Activated CD4-positive, alpha-beta T cell treated with anti-CD3 and anti-CD28 coated beads, Interleukin-2, amount 10 ng/mL, durations not matched to agents 24 days and 14 days (primary cell): ENCODE measurements around the gene SPOPL. TPM values are rescaled to one million over a fixed set of nuclear protein-coding genes. Genes with fewer than 3 reads are reported as not detected.
"Not testable (repeated sequence)": the region's sequence is repeated elsewhere in the genome, so short reads cannot be mapped to it uniquely, and the experiment has no call there.

Experiments
- DNase-seq: peaks from one replicate; pipeline ENCODE4 v3.0.0; 2022
- H3K27ac Mint-ChIP-seq: one replicate; pipeline ENCODE4 v1.8.0; 2022; ENCODE audit warnings: mild to moderate bottlenecking, mixed read lengths
- H3K27me3 Mint-ChIP-seq: one replicate; pipeline ENCODE4 v1.8.0; 2022; ENCODE audit warnings: mixed read lengths
- H3K36me3 Mint-ChIP-seq: one replicate; pipeline ENCODE4 v1.8.0; 2022; ENCODE audit warnings: low read depth, mild to moderate bottlenecking, mixed read lengths
- H3K4me1 Mint-ChIP-seq: one replicate; pipeline ENCODE4 v1.8.0; 2021; ENCODE audit warnings: mixed read lengths
- H3K4me3 Mint-ChIP-seq: one replicate; pipeline ENCODE4 v1.8.0; 2022; ENCODE audit warnings: mild to moderate bottlenecking, moderate library complexity, mixed read lengths
- H3K9me3 Mint-ChIP-seq: one replicate; pipeline ENCODE4 v1.8.0; 2021; ENCODE audit warnings: mixed read lengths
- intact Hi-C: fragments of 100-400 bp; cut with micrococcal nuclease; formaldehyde crosslinking; loops from one replicate; pipeline ENCODE4 v1.15.1; 2023
- total RNA-seq: library from RNA; stranded (reverse); gene quantifications from 2 replicates; pipeline ENCODE4 v1.2.3, GENCODE V29; 2022

SPOPL gene
- total RNA-seq, 1 donor from 2014 or later: 20.7 TPM

- intact Hi-C loops, H3K27ac Mint-ChIP-seq, H3K4me1 Mint-ChIP-seq, H3K9me3 Mint-ChIP-seq, H3K4me3 Mint-ChIP-seq, DNase-seq, H3K36me3 Mint-ChIP-seq, H3K27me3 Mint-ChIP-seq: not testable (repeated sequence)
These were observed 18.8 kb upstream of the SPOPL start for GRCh38 chr2:138482796-138483195.

GRCh38 chr2:138485019-138485418 lies 16.6 kb upstream of the SPOPL start:
- intact Hi-C loops: no loop called here
- H3K4me1 Mint-ChIP-seq: no peaks in the 10 kb centered on the region
- no peak overlapping the region for H3K4me3 Mint-ChIP-seq
- H3K36me3 Mint-ChIP-seq: no peaks in the 10 kb centered on the region
- H3K27ac Mint-ChIP-seq: no peak overlapping the region
- H3K27me3 Mint-ChIP-seq: peaks cover 3% of the 10 kb centered on the region
- no peak for DNase-seq
- H3K9me3 Mint-ChIP-seq: peaks cover 4% of the 10 kb centered on the region

- intact Hi-C loops: no loop called here
- Mint-ChIP-seq H3K36me3 (no peaks in the 10 kb centered on the region), H3K27me3 (no peaks in the 10 kb centered on the region), H3K4me1 (no peaks in the 10 kb centered on the region), H3K4me3 (no peak overlapping the region), H3K9me3 (peaks cover 4% of the 10 kb centered on the region), H3K27ac (no peak overlapping the region)
- DNase-seq: no peak
These were observed 15.0 kb upstream of the SPOPL start for GRCh38 chr2:138486363-138487198.

- Mint-ChIP-seq H3K4me1 (peaks cover 6% of the 10 kb centered on the region), H3K36me3 (no peaks in the 10 kb centered on the region), H3K27me3 (no peaks in the 10 kb centered on the region), H3K4me3 (no peak overlapping the region), H3K27ac (no peak overlapping the region), H3K9me3 (no peaks in the 10 kb centered on the region)
- intact Hi-C loops: loop anchor here (10.0 kb wide), 1 partner anchor 134 kb away; no protein-coding TSS in a partner anchor
- no peak for DNase-seq
These were observed 10.7 kb upstream of the SPOPL start for GRCh38 chr2:138490673-138491494.

GRCh38 chr2:138491495-138491862 lies 10.1 kb upstream of the SPOPL start:
- H3K36me3 Mint-ChIP-seq: no peaks in the 10 kb centered on the region
- no peaks in the 10 kb centered on the region for H3K27me3 Mint-ChIP-seq
- H3K4me3 Mint-ChIP-seq: no peak overlapping the region
- H3K9me3 Mint-ChIP-seq: no peaks in the 10 kb centered on the region
- intact Hi-C loops: loop anchor here (10.0 kb wide), 1 partner anchor 133 kb away; no protein-coding TSS in a partner anchor
- DNase-seq: no peak
- peaks cover 6% of the 10 kb centered on the region for H3K4me1 Mint-ChIP-seq
- no peak overlapping the region for H3K27ac Mint-ChIP-seq

- DNase-seq: no peak
- intact Hi-C loops: loop anchor here (10.0 kb wide), 1 partner anchor 133 kb away; no protein-coding TSS in a partner anchor
- H3K9me3 Mint-ChIP-seq: no peaks in the 10 kb centered on the region
- H3K4me1 Mint-ChIP-seq: peaks cover 6% of the 10 kb centered on the region
- H3K4me3 Mint-ChIP-seq: no peak overlapping the region
- H3K27ac Mint-ChIP-seq: no peak overlapping the region
- no peaks in the 10 kb centered on the region for H3K36me3 Mint-ChIP-seq
- H3K27me3 Mint-ChIP-seq: no peaks in the 10 kb centered on the region
These were observed 9.4 kb upstream of the SPOPL start for GRCh38 chr2:138492160-138492559.

- Mint-ChIP-seq H3K4me1 (peaks cover 6% of the 10 kb centered on the region), H3K9me3 (no peaks in the 10 kb centered on the region), H3K4me3 (no peak overlapping the region), H3K27ac (no peak overlapping the region), H3K27me3 (no peaks in the 10 kb centered on the region), H3K36me3 (no peaks in the 10 kb centered on the region)
- DNase-seq: no peak
- intact Hi-C loops: loop anchor here (10.0 kb wide), 1 partner anchor 131 kb away; no protein-coding TSS in a partner anchor
These were observed 8.2 kb upstream of the SPOPL start for GRCh38 chr2:138493334-138493733.

GRCh38 chr2:138494265-138494966 lies 7.2 kb upstream of the SPOPL start:
- DNase-seq: no peak
- no peak overlapping the region for H3K4me3 Mint-ChIP-seq
- no peaks in the 10 kb centered on the region for H3K27me3 Mint-ChIP-seq
- peaks cover 6% of the 10 kb centered on the region for H3K4me1 Mint-ChIP-seq
- intact Hi-C loops: loop anchor here (10.0 kb wide), 1 partner anchor 130 kb away; no protein-coding TSS in a partner anchor
- H3K9me3 Mint-ChIP-seq: no peaks in the 10 kb centered on the region
- no peaks in the 10 kb centered on the region for H3K36me3 Mint-ChIP-seq
- H3K27ac Mint-ChIP-seq: no peak overlapping the region

GRCh38 chr2:138495384-138495783 lies 6.2 kb upstream of the SPOPL start:
- Mint-ChIP-seq H3K27me3 (peaks cover 4% of the 10 kb centered on the region), H3K27ac (no peak overlapping the region)
- intact Hi-C loops: loop anchor here (10.0 kb wide), 1 partner anchor 129 kb away; no protein-coding TSS in a partner anchor

GRCh38 chr2:138496096-138496651 lies 5.4 kb upstream of the SPOPL start:
- Mint-ChIP-seq H3K4me3 (no peak overlapping the region), H3K9me3 (no peaks in the 10 kb centered on the region), H3K36me3 (no peaks in the 10 kb centered on the region), H3K4me1 (peaks cover 9% of the 10 kb centered on the region), H3K27ac (no peak overlapping the region), H3K27me3 (peaks cover 4% of the 10 kb centered on the region)
- intact Hi-C loops: loop anchor here (10.0 kb wide), 1 partner anchor 129 kb away; no protein-coding TSS in a partner anchor
- no peak for DNase-seq

More at GRCh38 chr2:138495384-138495783, 6.2 kb upstream of the SPOPL start:
- H3K4me3 Mint-ChIP-seq: no peak overlapping the region
- H3K9me3 Mint-ChIP-seq: no peaks in the 10 kb centered on the region
- H3K4me1 Mint-ChIP-seq: peaks cover 6% of the 10 kb centered on the region
- H3K36me3 Mint-ChIP-seq: no peaks in the 10 kb centered on the region
- no peak for DNase-seq

GRCh38 chr2:138497294-138497693 lies 4.3 kb upstream of the SPOPL start:
- H3K4me3 Mint-ChIP-seq: no peak overlapping the region
- no peak overlapping the region for H3K27ac Mint-ChIP-seq
- intact Hi-C loops: loop anchor here (10.0 kb wide), 1 partner anchor 128 kb away; no protein-coding TSS in a partner anchor
- H3K4me1 Mint-ChIP-seq: peaks cover 12% of the 10 kb centered on the region
- H3K9me3 Mint-ChIP-seq: no peaks in the 10 kb centered on the region
- no peak for DNase-seq
- peaks cover 1% of the 10 kb centered on the region for H3K36me3 Mint-ChIP-seq
- H3K27me3 Mint-ChIP-seq: peaks cover 4% of the 10 kb centered on the region

GRCh38 chr2:138499684-138500083 lies 1.9 kb upstream of the SPOPL start:
- H3K4me1 Mint-ChIP-seq: peaks cover 28% of the 10 kb centered on the region
- peak overlapping the region; percentile 34 for H3K4me3 Mint-ChIP-seq
- H3K27me3 Mint-ChIP-seq: peaks cover 4% of the 10 kb centered on the region
- H3K9me3 Mint-ChIP-seq: no peaks in the 10 kb centered on the region
- no peak for DNase-seq
- H3K36me3 Mint-ChIP-seq: peaks cover 5% of the 10 kb centered on the region
- intact Hi-C loops: loop anchor here (10.0 kb wide), 1 partner anchor 125 kb away; no protein-coding TSS in a partner anchor
- no peak overlapping the region for H3K27ac Mint-ChIP-seq
